MG63 (cell line): ENCODE data around the gene PANK1. TPM values are rescaled to one million over a fixed set of nuclear protein-coding genes. Genes with fewer than 3 reads are reported as not detected.

Experiments used
- DNase-seq: peaks from one replicate; pipeline ENCODE4 v3.0.0-alpha.2; 2020
- H3K27me3 ChIP-seq: fragments of 250-450 bp; sonication (Bioruptor Pico); 2 replicates; pipeline ENCODE4 v1.5.1; 2020; ENCODE audit warnings: mild to moderate bottlenecking, moderate library complexity
- H3K36me3 ChIP-seq: fragments of 250-450 bp; sonication (Bioruptor Pico); 2 replicates; pipeline ENCODE4 v1.5.1; 2020; ENCODE audit warnings: mild to moderate bottlenecking, moderate library complexity
- H3K4me3 ChIP-seq: fragments of 250-450 bp; sonication (Bioruptor Pico); 2 replicates; pipeline ENCODE4 v1.5.1; 2020; ENCODE audit warnings: mild to moderate bottlenecking, moderate library complexity
- H3K9me3 ChIP-seq: fragments of 250-450 bp; sonication (Bioruptor Pico); 2 replicates; pipeline ENCODE4 v1.5.1; 2020; ENCODE audit warnings: mild to moderate bottlenecking, moderate library complexity
- total RNA-seq: library from RNA; depleted of rRNA; stranded (reverse); fragments of >200 nt; shearing (Covaris generic); gene quantifications from 2 replicates; pipeline ENCODE4 v1.2.3, GENCODE V29; 2014; ENCODE audit warnings: low replicate concordance

The PANK1 gene
- total RNA-seq, 1 experiment from 2014 or later = 3.9 TPM

DNA sequence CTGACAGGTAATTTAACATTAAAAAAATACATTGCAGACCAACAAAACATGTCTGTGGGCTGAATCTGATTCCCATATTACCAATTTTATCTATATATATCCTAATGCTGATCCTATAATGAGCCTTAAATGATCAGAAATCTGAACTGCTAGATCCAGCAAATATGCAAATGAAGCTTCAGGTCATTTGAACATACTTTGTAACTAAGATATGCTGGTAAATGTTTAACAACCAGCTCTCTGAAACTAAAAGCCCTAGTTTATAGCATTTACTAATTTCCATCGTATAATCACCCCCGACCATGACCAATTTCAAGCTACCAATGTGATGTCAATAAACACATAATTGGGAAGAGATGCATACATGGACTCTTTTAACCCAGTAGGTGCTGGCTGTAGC lies 42.1 kb downstream of the PANK1 start:
- H3K36me3 ChIP-seq = no peaks in the 10 kb centered on the region
- H3K4me3 ChIP-seq = no peak overlapping the region
- no peak for DNase-seq
- H3K9me3 ChIP-seq = no peaks in the 10 kb centered on the region
- no peaks in the 10 kb centered on the region for H3K27me3 ChIP-seq

- no peak for DNase-seq
- H3K36me3 ChIP-seq = no peaks in the 10 kb centered on the region
- H3K27me3 ChIP-seq = no peaks in the 10 kb centered on the region
- no peak overlapping the region for H3K4me3 ChIP-seq
- no peaks in the 10 kb centered on the region for H3K9me3 ChIP-seq
Measured at GRCh38 chr10:89601728-89602361, 43.2 kb downstream of the PANK1 start.

DNA sequence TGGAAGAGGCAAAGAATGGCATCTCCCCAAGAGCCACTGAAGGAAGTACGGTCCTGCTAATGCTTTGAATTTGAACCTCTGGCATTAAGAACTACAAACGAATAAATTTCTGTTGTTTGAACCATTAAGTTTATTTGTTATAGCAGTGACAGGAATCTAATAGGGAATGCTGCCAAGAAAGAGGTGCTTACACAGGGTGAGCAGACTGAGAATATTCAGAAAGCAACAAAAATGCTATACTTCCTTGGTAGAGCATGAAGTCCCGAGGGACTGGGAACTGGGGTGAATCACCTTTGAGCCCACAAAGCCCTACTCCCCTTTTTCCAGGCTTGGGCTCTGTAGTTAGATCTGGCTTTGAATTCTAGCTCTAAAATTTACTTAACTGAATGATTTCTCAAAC lies 45.0 kb downstream of the PANK1 start:
- no peak for DNase-seq
- Histone ChIP-seq H3K9me3 (no peaks in the 10 kb centered on the region), H3K4me3 (no peak overlapping the region), H3K27me3 (no peaks in the 10 kb centered on the region), H3K36me3 (no peaks in the 10 kb centered on the region)

DNA sequence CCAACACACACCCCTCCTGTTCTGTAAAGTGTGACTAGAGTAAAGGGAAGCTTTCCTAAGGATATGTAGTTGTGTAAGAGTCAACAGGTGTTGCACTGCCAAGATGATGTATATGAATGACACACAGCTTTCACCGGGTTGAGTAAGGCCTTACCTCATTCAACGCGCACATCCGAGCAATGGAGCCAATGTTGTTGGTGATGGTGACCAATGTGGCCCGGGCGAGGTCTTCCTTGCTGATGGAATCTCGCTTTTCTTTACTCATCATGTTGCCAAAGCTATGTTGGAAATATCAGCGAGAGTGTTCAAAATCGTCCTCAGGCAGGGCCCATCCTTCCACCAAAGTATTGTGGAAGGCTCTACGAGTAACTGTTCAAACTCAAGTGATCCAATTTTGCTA lies 52.0 kb downstream of the PANK1 start:
- no peaks in the 10 kb centered on the region for H3K27me3 ChIP-seq
- H3K9me3 ChIP-seq = no peaks in the 10 kb centered on the region
- peaks cover under 1% of the 10 kb centered on the region; the same call in 1 of the 2 replicates for H3K36me3 ChIP-seq
- no peak for DNase-seq
- no peak overlapping the region for H3K4me3 ChIP-seq

DNA sequence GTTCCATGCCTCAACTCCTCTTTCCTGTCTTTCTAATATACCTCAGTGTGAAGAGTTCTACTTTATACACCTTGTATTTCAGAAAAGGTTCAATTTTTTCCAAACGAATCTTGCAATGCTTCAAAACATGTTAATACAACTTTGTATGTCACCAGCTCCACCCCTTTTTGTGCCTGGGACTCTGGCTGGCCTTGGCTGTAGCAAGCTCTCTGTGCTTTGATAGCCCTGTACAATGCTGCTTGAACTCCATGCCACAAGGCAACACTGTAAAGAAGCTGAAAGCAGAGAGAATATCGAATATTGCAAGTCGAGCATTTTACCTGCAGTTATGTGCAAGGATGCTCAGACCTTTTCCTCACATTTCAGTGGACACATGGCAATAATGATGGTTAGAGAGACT lies 52.5 kb downstream of the PANK1 start:
- peaks cover 4% of the 10 kb centered on the region; the same call in 1 of the 2 replicates for H3K36me3 ChIP-seq
- H3K27me3 ChIP-seq = no peaks in the 10 kb centered on the region
- no peak for DNase-seq
- no peaks in the 10 kb centered on the region for H3K9me3 ChIP-seq
- H3K4me3 ChIP-seq = no peak overlapping the region

GRCh38 chr10:89591796-89592271 lies 53.2 kb downstream of the PANK1 start:
- no peaks in the 10 kb centered on the region for H3K9me3 ChIP-seq
- no peak overlapping the region for H3K4me3 ChIP-seq
- DNase-seq = no peak
- peaks cover 4% of the 10 kb centered on the region; the same call in 1 of the 2 replicates for H3K36me3 ChIP-seq
- H3K27me3 ChIP-seq = no peaks in the 10 kb centered on the region

DNA sequence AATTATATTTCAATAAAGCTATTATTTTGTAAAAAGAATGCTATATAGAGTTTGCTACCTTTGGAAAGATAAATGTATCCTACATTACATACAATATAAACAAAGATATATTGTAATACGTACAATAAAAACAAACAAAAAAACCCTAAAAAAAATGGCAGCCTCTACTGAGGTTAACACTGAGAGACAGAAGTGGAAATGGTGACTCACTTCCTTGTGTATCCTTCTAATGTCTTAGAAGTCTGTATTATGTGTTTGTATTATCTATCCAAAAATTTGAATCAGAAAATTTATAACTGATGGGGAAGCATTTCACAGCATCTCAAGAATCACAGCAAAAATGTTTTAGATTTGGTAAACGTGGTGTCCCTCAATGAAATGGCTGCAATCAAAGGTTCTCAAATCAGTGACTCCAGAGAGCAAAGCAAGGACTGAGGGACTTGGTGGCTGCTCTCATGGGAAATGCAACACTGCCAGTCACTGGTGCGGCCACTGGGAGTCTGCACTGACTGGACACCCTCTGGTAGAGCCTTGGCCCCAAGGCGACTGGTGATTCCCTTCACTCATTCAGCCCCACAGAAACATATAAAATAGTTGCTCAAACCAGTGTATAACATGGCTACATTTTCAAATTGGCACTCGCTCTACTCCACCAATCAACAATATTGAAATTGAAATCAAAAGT lies 53.8 kb downstream of the PANK1 start:
- H3K36me3 ChIP-seq = peaks cover 4% of the 10 kb centered on the region; the same call in 1 of the 2 replicates
- H3K27me3 ChIP-seq = no peaks in the 10 kb centered on the region
- no peak overlapping the region for H3K4me3 ChIP-seq
- H3K9me3 ChIP-seq = no peaks in the 10 kb centered on the region
- DNase-seq = no peak

DNA sequence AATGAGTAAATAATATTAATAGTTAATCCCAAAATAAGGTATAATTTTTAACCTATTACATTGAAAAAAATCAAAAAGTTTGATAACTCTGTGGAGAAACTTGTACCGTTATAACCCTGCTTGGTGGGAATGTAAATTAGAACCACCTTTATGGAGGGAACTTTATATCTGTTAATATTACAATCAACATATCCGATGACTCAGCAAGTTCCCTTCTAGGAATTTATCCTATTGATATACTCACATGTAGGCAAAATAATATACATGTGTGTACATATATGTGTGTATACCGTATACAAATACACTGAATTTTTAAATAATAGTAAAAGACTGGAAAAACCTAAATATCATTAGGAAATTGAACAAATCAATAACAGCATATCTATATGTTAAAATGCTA lies 54.7 kb downstream of the PANK1 start:
- DNase-seq = no peak
- no peaks in the 10 kb centered on the region for H3K27me3 ChIP-seq
- no peak overlapping the region for H3K4me3 ChIP-seq
- H3K36me3 ChIP-seq = peaks cover 4% of the 10 kb centered on the region; the same call in 1 of the 2 replicates
- no peaks in the 10 kb centered on the region for H3K9me3 ChIP-seq

- H3K27me3 ChIP-seq = no peaks in the 10 kb centered on the region
- no peak for DNase-seq
- no peaks in the 10 kb centered on the region for H3K9me3 ChIP-seq
- H3K36me3 ChIP-seq = peaks cover 4% of the 10 kb centered on the region; the same call in 1 of the 2 replicates
- no peak overlapping the region for H3K4me3 ChIP-seq
Measured at GRCh38 chr10:89589101-89589720, 55.8 kb downstream of the PANK1 start.

- Histone ChIP-seq H3K4me3 (no peak overlapping the region), H3K9me3 (no peaks in the 10 kb centered on the region), H3K36me3 (peaks cover 4% of the 10 kb centered on the region; the same call in 1 of the 2 replicates), H3K27me3 (no peaks in the 10 kb centered on the region)
- no peak for DNase-seq
Measured at GRCh38 chr10:89588671-89589070, 56.4 kb downstream of the PANK1 start.

- no peaks in the 10 kb centered on the region for H3K27me3 ChIP-seq
- no peak for DNase-seq
- H3K4me3 ChIP-seq = no peak overlapping the region
- H3K9me3 ChIP-seq = peaks cover 2% of the 10 kb centered on the region
- no peaks in the 10 kb centered on the region for H3K36me3 ChIP-seq
Measured at GRCh38 chr10:89582022-89582421, 63.0 kb downstream of the PANK1 start.

GRCh38 chr10:89580243-89580642 lies 64.8 kb downstream of the PANK1 start:
- no peak for DNase-seq

GRCh38 chr10:89576696-89577095 lies 68.3 kb downstream of the PANK1 start:
- Histone ChIP-seq H3K9me3 (peaks cover 6% of the 10 kb centered on the region), H3K36me3 (no peaks in the 10 kb centered on the region), H3K4me3 (no peak overlapping the region), H3K27me3 (no peaks in the 10 kb centered on the region)
- DNase-seq = no peak

More at GRCh38 chr10:89580243-89580642, 64.8 kb downstream of the PANK1 start:
- H3K27me3 ChIP-seq = no peaks in the 10 kb centered on the region
- H3K9me3 ChIP-seq = peaks cover 6% of the 10 kb centered on the region
- H3K36me3 ChIP-seq = no peaks in the 10 kb centered on the region
- no peak overlapping the region for H3K4me3 ChIP-seq

DNA sequence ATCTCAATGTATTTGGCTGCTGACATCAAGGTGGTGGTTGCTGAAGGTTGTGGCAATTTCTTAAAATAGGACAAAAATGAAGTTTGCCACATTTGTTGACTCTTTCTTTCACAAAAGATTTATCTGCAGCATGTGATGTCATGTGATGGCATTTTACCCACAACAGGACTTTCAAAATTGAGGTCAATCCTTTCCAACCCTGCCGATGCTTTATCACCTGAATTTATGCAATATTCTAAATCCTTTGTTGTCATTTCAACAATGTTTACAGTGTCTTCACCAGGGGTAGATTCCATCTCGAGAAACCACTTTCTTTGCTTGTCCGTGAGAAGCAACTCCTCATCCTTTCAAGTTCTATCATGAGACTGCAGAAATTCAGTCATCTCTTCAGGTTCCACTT lies 69.0 kb downstream of the PANK1 start:
- Histone ChIP-seq H3K9me3 (peaks cover 6% of the 10 kb centered on the region), H3K4me3 (no peak overlapping the region), H3K36me3 (no peaks in the 10 kb centered on the region), H3K27me3 (no peaks in the 10 kb centered on the region)
- DNase-seq = no peak

- Histone ChIP-seq H3K9me3 (peaks cover 6% of the 10 kb centered on the region), H3K27me3 (no peaks in the 10 kb centered on the region), H3K4me3 (no peak overlapping the region), H3K36me3 (no peaks in the 10 kb centered on the region)
- no peak for DNase-seq
Measured at GRCh38 chr10:89575031-89575430, 70.0 kb downstream of the PANK1 start.

GRCh38 chr10:89574368-89574767 lies 70.7 kb downstream of the PANK1 start:
- H3K27me3 ChIP-seq = no peaks in the 10 kb centered on the region
- no peak for DNase-seq
- H3K9me3 ChIP-seq = peaks cover 6% of the 10 kb centered on the region
- no peak overlapping the region for H3K4me3 ChIP-seq
- no peaks in the 10 kb centered on the region for H3K36me3 ChIP-seq

DNA sequence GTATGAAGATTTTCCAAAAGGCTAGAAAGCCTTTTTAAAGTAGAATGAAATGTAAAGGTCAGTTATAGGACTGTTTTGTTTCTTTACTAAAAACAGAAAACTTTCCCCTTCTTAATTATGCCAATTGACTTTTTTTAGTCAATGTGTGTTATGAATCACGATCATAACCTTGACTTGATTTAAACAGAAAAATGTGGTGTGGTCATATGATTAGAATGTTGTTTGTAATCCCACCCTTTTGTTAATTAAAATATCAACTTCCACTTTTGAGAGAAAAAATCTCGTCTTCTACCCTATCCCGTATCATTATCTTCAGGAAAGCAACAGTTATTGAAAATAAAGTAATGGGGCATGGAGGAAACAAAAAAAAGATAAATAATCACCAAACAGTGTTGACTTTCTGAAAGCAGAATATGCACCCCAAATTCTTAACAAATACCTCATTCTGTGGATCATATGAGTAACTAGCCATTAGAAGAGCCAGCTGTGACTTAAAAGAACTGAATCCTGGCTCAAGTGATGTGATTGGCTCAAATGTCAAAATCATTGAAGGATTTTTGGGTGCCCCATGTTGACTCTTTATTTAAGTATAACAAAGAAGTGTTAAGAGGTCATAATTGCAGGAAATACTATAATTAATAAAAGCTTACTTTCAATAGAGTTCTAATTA lies 77.3 kb downstream of the PANK1 start:
- Histone ChIP-seq H3K4me3 (no peak overlapping the region), H3K9me3 (no peaks in the 10 kb centered on the region), H3K36me3 (no peaks in the 10 kb centered on the region), H3K27me3 (no peaks in the 10 kb centered on the region)
- DNase-seq = no peak
